Uterus (tissue), 2 donors: ENCODE data around the gene MYBPH.

Experiments
- POLR2A ChIP-seq, 2 donors: fragments of 450-650 bp; IDR thresholded peaks; one replicate each; pipeline ENCODE4 v1.6.1; 2016; ENCODE audit warnings: antibody characterized with exemption in 2 of 2, mild to moderate bottlenecking in 1 of 2, moderate library complexity in 1 of 2
- TF ChIP-seq, protein P1 (sequence below), 4 experiments: fragments of 200-600 bp in 2 of 4; fragments of 450-650 bp in 2 of 4; sonication (generic) in 2 of 4; IDR thresholded peaks; one replicate each; pipeline ENCODE4 v1.5.1; 2016 to 2019; ENCODE audit warnings: antibody characterized with exemption in 4 of 4, mild to moderate bottlenecking in 2 of 4, moderate library complexity in 1 of 4

DNA sequence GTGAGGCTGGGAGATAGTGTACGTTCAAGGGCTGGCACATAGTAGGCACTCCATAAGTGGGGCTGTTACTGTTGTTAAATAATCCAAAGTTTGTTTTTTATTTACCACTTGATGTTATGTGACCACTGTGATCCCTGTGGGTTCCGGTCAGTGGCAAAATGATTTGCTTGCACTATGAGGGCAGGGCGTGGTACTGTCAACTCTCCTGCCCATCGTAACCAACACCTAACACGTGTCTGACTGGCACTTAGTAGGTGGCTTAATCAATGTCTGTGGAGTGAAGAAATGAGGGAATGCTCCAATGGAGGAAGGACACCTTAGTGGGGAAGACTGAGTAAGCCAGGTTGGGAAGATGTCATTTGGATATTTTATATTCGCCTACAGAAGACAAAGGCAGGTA lies 33.5 kb downstream of the MYBPH start:
- TF ChIP-seq, protein P1, sequence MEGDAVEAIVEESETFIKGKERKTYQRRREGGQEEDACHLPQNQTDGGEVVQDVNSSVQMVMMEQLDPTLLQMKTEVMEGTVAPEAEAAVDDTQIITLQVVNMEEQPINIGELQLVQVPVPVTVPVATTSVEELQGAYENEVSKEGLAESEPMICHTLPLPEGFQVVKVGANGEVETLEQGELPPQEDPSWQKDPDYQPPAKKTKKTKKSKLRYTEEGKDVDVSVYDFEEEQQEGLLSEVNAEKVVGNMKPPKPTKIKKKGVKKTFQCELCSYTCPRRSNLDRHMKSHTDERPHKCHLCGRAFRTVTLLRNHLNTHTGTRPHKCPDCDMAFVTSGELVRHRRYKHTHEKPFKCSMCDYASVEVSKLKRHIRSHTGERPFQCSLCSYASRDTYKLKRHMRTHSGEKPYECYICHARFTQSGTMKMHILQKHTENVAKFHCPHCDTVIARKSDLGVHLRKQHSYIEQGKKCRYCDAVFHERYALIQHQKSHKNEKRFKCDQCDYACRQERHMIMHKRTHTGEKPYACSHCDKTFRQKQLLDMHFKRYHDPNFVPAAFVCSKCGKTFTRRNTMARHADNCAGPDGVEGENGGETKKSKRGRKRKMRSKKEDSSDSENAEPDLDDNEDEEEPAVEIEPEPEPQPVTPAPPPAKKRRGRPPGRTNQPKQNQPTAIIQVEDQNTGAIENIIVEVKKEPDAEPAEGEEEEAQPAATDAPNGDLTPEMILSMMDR (IDR thresholded peaks at IDR 0.05): no peak
- TF ChIP-seq POLR2A (IDR thresholded peaks at IDR 0.05): no peak
